ENCODE data around the gene OR2H2. TPM values are rescaled to one million over a fixed set of nuclear protein-coding genes. Genes with fewer than 3 reads are reported as not detected.
A peak's percentile ranks its signal among the peaks of the same experiment; 100 is the strongest.

Gene OR2H2
- total and polyA plus RNA-seq, 2 of the 13 experiments (the other 11 are each of a cell fraction or from before 2014, with no cell fraction given) = not detected

DNA sequence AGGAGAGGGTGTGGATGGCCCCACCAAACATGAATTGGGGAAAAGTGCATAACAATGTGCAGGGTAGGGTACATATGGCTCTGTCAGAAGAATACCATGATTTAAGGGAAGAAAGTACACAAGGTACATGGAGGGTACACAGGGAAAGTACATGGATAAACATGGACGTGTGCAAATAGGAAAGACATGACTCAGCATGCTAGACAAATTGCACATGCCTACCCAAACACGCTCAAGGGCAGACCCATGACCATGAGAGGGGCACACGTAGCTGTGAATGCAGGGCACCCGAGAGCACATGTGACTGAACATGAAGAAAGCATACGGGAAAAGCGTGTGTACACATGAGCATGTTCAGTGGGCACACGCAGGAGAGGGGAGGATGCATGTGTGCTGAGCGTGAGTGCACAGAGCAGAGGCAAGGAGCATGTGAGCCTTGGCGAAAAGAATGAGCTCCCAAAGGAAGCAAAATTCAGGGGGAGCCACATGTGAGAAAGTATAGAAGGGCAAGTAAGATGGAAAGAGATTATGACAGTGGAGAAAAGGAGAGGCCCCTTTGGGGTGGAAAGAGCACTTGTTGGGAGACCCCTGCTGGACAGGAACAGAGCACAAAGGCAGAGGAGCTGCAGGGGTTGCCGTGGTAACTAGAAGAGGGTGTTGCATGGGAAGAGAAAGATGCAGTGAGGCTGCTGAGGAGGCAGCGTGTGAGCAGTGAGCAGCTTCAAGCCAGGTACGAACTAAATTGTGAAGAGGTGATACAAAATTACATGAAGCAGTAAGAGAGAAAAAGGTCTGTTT lies 17.8 kb downstream of the OR2H2 start (continued):
- TF ChIP-seq KIAA2018 (CRISPR knock-in tag; IDR thresholded peaks at IDR 0.05; ENCODE audit: borderline replicate concordance) (no peak), CHD2 (IDR thresholded peaks at IDR 0.05; ENCODE audit: low read depth, low read length) (no peak), MAFK (conservative IDR thresholded peaks at IDR 0.05 in 1 of 2, IDR thresholded peaks at IDR 0.05 in 1 of 2; ENCODE audit: low read length in 2 of 2) (peak; percentile 67), MED1 (CRISPR knock-in tag; IDR thresholded peaks at IDR 0.05) (no peak), ZNF207 (IDR thresholded peaks at IDR 0.05; ENCODE audit: borderline replicate concordance) (no peak), KDM6A (CRISPR knock-in tag; IDR thresholded peaks at IDR 0.05; ENCODE audit: low read depth) (no peak), RFX1 (IDR thresholded peaks at IDR 0.05) (peak; percentile 36; the same call in 1 of the 2 replicates)
- TF ChIP-seq, protein P1, sequence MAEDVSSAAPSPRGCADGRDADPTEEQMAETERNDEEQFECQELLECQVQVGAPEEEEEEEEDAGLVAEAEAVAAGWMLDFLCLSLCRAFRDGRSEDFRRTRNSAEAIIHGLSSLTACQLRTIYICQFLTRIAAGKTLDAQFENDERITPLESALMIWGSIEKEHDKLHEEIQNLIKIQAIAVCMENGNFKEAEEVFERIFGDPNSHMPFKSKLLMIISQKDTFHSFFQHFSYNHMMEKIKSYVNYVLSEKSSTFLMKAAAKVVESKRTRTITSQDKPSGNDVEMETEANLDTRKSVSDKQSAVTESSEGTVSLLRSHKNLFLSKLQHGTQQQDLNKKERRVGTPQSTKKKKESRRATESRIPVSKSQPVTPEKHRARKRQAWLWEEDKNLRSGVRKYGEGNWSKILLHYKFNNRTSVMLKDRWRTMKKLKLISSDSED (CRISPR knock-in tag; IDR thresholded peaks at IDR 0.05) = no peak
- TF ChIP-seq, protein P2, sequence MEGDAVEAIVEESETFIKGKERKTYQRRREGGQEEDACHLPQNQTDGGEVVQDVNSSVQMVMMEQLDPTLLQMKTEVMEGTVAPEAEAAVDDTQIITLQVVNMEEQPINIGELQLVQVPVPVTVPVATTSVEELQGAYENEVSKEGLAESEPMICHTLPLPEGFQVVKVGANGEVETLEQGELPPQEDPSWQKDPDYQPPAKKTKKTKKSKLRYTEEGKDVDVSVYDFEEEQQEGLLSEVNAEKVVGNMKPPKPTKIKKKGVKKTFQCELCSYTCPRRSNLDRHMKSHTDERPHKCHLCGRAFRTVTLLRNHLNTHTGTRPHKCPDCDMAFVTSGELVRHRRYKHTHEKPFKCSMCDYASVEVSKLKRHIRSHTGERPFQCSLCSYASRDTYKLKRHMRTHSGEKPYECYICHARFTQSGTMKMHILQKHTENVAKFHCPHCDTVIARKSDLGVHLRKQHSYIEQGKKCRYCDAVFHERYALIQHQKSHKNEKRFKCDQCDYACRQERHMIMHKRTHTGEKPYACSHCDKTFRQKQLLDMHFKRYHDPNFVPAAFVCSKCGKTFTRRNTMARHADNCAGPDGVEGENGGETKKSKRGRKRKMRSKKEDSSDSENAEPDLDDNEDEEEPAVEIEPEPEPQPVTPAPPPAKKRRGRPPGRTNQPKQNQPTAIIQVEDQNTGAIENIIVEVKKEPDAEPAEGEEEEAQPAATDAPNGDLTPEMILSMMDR (CRISPR knock-in tag; IDR thresholded peaks at IDR 0.05) = peak; percentile 47
- TF ChIP-seq, protein P3, sequence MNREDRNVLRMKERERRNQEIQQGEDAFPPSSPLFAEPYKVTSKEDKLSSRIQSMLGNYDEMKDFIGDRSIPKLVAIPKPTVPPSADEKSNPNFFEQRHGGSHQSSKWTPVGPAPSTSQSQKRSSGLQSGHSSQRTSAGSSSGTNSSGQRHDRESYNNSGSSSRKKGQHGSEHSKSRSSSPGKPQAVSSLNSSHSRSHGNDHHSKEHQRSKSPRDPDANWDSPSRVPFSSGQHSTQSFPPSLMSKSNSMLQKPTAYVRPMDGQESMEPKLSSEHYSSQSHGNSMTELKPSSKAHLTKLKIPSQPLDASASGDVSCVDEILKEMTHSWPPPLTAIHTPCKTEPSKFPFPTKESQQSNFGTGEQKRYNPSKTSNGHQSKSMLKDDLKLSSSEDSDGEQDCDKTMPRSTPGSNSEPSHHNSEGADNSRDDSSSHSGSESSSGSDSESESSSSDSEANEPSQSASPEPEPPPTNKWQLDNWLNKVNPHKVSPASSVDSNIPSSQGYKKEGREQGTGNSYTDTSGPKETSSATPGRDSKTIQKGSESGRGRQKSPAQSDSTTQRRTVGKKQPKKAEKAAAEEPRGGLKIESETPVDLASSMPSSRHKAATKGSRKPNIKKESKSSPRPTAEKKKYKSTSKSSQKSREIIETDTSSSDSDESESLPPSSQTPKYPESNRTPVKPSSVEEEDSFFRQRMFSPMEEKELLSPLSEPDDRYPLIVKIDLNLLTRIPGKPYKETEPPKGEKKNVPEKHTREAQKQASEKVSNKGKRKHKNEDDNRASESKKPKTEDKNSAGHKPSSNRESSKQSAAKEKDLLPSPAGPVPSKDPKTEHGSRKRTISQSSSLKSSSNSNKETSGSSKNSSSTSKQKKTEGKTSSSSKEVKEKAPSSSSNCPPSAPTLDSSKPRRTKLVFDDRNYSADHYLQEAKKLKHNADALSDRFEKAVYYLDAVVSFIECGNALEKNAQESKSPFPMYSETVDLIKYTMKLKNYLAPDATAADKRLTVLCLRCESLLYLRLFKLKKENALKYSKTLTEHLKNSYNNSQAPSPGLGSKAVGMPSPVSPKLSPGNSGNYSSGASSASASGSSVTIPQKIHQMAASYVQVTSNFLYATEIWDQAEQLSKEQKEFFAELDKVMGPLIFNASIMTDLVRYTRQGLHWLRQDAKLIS (CRISPR knock-in tag; IDR thresholded peaks at IDR 0.05) = no peak

Measured in HepG2 (cell line).